ENCODE data around the gene CILP2.
A peak's percentile ranks its signal among the peaks of the same experiment; 100 is the strongest.

DNA sequence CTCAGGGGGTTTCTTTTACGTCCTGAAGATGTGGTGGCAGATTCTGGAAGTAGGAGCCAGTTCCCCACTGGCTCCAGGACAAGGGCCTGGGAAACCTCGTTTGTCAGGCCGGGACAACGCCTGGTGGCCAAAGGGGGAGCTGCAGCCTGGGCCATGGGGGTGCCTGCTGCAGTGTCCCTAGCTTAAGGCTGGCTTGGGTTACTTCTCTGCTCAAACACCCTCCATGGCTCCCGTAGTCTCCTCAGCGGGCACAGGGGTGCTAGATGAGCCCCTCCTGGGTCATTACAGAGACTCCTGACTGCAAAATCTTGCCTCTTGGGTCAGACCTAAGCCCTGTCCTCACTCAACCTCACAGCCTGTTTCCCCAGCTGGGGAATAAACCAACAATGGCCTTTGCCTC lies 14.7 kb downstream of the CILP2 start:
- TF ChIP-seq CTCF (IDR thresholded peaks at IDR 0.05): peak; percentile 64
- no peak for TF ChIP-seq EZH2phosphoT487 (IDR thresholded peaks at IDR 0.05)

All from neural progenitor cell (in vitro differentiated cells).